ENCODE measurements around the gene MCL1.

The MCL1 gene

DNA sequence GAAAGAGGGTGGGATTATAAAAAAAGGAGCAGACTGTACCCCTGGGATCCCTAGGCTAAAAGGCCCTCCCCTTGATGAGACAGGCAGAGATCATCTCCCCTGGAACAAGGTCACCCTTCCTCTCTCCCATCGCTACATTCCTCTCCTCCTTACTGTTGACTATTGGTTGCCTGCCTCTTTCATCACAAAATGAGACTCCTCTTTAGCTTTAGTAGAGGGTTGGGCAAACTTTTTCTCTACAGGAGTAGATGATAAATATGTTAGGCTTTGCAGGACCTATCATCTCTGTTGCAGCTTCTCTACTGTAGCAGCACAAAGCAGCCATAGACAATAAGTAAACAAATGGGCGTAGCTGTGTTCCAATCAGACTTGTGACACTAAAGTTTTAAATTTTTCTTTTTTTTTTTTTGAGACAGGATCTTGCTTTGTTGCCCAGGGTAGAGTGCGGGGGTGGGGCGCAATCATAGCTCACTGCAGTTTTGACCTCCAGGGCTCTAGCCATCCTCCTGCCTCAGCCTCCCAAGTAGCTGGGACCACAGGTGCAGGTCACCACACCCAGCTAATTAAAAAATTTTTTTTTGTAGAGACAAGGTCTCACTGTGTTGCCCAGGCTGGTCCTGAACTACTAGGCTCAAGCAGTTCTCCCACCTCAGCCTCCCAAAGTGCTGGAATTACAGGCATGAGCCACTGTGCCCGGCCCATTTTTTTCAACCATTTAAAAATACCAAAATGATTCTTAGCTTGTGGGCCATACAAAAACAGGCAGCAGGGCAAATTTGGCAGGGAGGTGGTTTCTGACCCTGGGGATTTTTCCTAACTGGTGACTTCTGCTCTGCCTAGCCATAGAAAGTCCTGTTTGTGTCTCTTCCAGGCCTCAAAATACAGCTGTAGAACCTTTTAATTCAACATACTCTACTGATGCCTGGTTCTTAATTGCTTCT, 15.1 kb downstream of the MCL1 start:
- Histone ChIP-seq H3K9ac (peak overlapping the region; percentile 18; the same call in 1 of the 2 replicates), H3K79me2 (ENCODE audit: insufficient read depth, low read depth) (peaks cover 42% of the 10 kb centered on the region), H3K4me3 (IDR thresholded peaks at IDR 0.05; ENCODE audit: insufficient read depth, low read depth, low read length) (no peak overlapping the region), H4K20me1 (ENCODE audit: insufficient read depth) (no peaks in the 10 kb centered on the region), H3K27ac (peak overlapping the region; percentile 77), H3K27me3 (ENCODE audit: insufficient read depth, low read depth) (no peaks in the 10 kb centered on the region), H3K4me2 (peak overlapping the region; percentile 100), H3K36me3 (ENCODE audit: insufficient read depth) (no peaks in the 10 kb centered on the region), H2AFZ (ENCODE audit: low read depth) (no peak overlapping the region; the same call in 1 of the 2 replicates), H3K4me1 (ENCODE audit: low read depth, poor library complexity, severe bottlenecking) (peaks cover 84% of the 10 kb centered on the region)
- TF ChIP-seq, protein P1, sequence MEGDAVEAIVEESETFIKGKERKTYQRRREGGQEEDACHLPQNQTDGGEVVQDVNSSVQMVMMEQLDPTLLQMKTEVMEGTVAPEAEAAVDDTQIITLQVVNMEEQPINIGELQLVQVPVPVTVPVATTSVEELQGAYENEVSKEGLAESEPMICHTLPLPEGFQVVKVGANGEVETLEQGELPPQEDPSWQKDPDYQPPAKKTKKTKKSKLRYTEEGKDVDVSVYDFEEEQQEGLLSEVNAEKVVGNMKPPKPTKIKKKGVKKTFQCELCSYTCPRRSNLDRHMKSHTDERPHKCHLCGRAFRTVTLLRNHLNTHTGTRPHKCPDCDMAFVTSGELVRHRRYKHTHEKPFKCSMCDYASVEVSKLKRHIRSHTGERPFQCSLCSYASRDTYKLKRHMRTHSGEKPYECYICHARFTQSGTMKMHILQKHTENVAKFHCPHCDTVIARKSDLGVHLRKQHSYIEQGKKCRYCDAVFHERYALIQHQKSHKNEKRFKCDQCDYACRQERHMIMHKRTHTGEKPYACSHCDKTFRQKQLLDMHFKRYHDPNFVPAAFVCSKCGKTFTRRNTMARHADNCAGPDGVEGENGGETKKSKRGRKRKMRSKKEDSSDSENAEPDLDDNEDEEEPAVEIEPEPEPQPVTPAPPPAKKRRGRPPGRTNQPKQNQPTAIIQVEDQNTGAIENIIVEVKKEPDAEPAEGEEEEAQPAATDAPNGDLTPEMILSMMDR (conservative IDR thresholded peaks at IDR 0.05; ENCODE audit: low read depth, low read length): no peak

DNA sequence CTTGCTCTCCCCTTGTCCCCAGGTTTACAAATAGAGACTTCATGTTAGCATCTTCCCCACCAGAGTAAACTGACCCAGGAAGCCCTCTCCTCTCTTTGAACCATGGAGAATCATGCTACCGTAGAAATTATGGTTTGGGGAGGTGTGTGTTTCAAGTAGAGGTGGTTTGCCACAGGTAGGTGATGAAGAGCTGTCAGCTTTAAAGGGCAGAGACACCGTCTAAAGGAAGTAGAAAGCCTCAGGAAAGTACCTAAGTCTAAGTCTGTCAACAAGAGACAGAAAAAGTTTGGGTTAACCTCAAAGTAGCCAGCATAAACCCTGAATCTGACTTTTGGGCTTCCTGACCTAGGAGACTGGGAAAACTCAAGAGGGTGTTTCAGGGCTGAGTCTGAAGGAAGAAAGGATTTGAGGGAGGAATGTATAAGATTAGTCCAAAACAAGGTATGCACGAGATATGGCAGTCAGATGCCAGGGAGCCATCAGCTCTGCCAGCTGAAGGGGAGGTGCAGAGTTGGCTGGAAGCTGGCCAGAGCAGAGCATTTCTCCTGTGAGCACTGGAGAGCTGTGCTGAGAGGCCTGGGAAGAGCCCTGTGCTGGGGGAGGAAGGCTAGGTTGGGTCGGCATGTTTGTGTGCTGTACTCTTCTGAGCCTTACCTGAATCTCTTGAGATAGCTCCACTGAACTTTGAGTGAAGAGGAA, 15.9 kb downstream of the MCL1 start:
- H3K36me3 ChIP-seq (ENCODE audit: insufficient read depth): no peaks in the 10 kb centered on the region
- no peak overlapping the region; the same call in 1 of the 2 replicates for H2AFZ ChIP-seq (ENCODE audit: low read depth)
- peak overlapping the region; percentile 90 for H3K4me3 ChIP-seq (IDR thresholded peaks at IDR 0.05; ENCODE audit: insufficient read depth, low read depth, low read length)
- H3K9ac ChIP-seq: peak overlapping the region; percentile 18
- peak overlapping the region; percentile 77 for H3K27ac ChIP-seq
- H3K27me3 ChIP-seq (ENCODE audit: insufficient read depth, low read depth): no peaks in the 10 kb centered on the region
- H4K20me1 ChIP-seq (ENCODE audit: insufficient read depth): no peaks in the 10 kb centered on the region
- TF ChIP-seq, protein P1 (conservative IDR thresholded peaks at IDR 0.05; ENCODE audit: low read depth, low read length): peak; percentile 3; the same call in 1 of the 2 replicates
- H3K79me2 ChIP-seq (ENCODE audit: insufficient read depth, low read depth): peaks cover 34% of the 10 kb centered on the region
- H3K4me2 ChIP-seq: peak overlapping the region; percentile 100
- peaks cover 76% of the 10 kb centered on the region for H3K4me1 ChIP-seq (ENCODE audit: low read depth, poor library complexity, severe bottlenecking)

DNA sequence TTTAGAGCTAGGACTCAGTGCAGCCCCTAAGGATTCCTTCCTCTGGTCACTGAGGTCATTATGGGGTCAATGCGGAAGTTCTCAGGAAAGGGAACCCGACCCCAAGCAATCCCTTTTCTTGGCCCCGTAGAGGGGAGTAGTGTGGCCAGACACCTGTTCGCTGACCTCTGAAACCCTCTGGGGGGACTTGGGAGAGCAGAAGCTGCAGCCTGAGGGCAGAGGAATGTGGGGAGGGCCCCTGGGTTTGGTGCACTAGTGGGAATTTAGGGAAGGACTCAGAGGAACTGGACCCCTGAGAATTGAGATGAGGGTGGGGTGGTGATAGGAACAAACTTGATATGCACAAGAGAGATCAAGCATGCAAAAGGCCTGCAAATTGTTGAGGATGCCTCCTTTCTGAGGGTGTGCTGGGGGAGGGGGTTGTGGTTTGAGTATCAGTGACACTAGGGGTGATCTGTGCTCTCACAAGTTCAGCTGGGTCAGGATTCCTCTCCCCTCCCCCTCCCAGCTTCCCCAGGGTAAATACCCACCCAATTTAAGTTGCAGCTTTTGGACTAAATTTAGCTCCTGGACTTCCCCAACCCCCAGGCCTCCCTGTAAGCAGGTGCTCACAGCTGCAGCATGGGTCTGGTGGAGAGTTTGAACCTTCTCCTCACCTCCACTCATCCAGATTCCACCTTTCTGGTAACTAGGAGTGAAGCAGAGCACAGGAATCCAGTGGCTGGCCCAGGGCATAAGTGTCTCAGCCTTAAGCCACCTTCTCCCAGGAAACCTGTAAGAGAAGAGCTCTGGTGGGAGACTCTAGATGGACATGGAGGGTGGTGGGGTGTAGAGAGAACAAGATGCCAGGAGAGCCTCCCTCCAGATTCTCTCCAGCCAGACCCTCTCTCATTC, 16.7 kb downstream of the MCL1 start:
- TF ChIP-seq, protein P1 (conservative IDR thresholded peaks at IDR 0.05; ENCODE audit: low read depth, low read length): peak; percentile 28
- H3K4me3 ChIP-seq (IDR thresholded peaks at IDR 0.05; ENCODE audit: insufficient read depth, low read depth, low read length): peak overlapping the region; percentile 100
- peak overlapping the region; percentile 100 for H3K4me2 ChIP-seq
- H2AFZ ChIP-seq (ENCODE audit: low read depth): peak overlapping the region; percentile 81
- H3K27me3 ChIP-seq (ENCODE audit: insufficient read depth, low read depth): no peaks in the 10 kb centered on the region
- peak overlapping the region; percentile 77 for H3K27ac ChIP-seq
- peaks cover 33% of the 10 kb centered on the region for H3K79me2 ChIP-seq (ENCODE audit: insufficient read depth, low read depth)
- no peaks in the 10 kb centered on the region for H3K36me3 ChIP-seq (ENCODE audit: insufficient read depth)
- H3K4me1 ChIP-seq (ENCODE audit: low read depth, poor library complexity, severe bottlenecking): peaks cover 68% of the 10 kb centered on the region
- no peaks in the 10 kb centered on the region for H4K20me1 ChIP-seq (ENCODE audit: insufficient read depth)
- H3K9ac ChIP-seq: peak overlapping the region; percentile 58

DNA sequence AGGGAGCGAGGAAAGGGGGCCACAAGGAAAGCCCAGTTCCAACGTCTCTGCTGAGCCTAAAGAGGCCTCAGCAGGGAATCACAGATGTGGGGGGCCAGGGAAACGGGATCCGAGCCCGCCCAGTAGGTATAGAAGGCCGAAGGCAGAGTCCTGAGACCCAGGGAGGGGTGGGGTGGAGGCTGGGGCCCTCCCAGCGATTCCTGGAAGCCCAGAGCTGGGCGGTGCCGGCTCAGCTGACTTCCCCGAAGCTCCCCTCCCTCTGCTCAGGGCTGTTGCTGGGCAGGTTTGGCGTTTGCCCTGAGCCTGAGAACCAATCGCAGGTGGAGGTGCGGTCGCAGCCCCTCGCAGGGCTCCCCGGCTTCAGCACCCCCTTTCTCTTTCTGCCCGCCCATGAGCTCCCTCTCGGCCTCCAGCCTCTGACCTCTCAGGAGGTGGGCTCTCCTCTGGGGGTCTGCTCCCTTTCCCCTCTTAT, 17.4 kb downstream of the MCL1 start:
- no peaks in the 10 kb centered on the region for H3K36me3 ChIP-seq (ENCODE audit: insufficient read depth)
- TF ChIP-seq, protein P1 (conservative IDR thresholded peaks at IDR 0.05; ENCODE audit: low read depth, low read length): no peak
- peak overlapping the region; percentile 81 for H2AFZ ChIP-seq (ENCODE audit: low read depth)
- no peaks in the 10 kb centered on the region for H3K27me3 ChIP-seq (ENCODE audit: insufficient read depth, low read depth)
- H3K4me3 ChIP-seq (IDR thresholded peaks at IDR 0.05; ENCODE audit: insufficient read depth, low read depth, low read length): peak overlapping the region; percentile 100
- peak overlapping the region; percentile 58 for H3K9ac ChIP-seq
- peaks cover 61% of the 10 kb centered on the region for H3K4me1 ChIP-seq (ENCODE audit: low read depth, poor library complexity, severe bottlenecking)
- peak overlapping the region; percentile 77 for H3K27ac ChIP-seq
- peak overlapping the region; percentile 100 for H3K4me2 ChIP-seq
- H4K20me1 ChIP-seq (ENCODE audit: insufficient read depth): no peaks in the 10 kb centered on the region
- H3K79me2 ChIP-seq (ENCODE audit: insufficient read depth, low read depth): peaks cover 32% of the 10 kb centered on the region

Measured in KMS-11 (cell line).